HG03280 (cell line): Measurements from ENCODE around the gene TIMM8B.
"Not testable (repeated sequence)": the region's sequence is repeated elsewhere in the genome, so short reads cannot be mapped to it uniquely, and the experiment has no call there.

Experiments used
- ATAC-seq: cut with Tn5 transposase; IDR thresholded peaks from one replicate; pipeline ENCODE4 v1.9.1; 2021; ENCODE audit warnings: mild to moderate bottlenecking, moderate library complexity; ENCODE audit not compliant: unreplicated experiment

TIMM8B gene, protein sequence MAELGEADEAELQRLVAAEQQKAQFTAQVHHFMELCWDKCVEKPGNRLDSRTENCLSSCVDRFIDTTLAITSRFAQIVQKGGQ

DNA sequence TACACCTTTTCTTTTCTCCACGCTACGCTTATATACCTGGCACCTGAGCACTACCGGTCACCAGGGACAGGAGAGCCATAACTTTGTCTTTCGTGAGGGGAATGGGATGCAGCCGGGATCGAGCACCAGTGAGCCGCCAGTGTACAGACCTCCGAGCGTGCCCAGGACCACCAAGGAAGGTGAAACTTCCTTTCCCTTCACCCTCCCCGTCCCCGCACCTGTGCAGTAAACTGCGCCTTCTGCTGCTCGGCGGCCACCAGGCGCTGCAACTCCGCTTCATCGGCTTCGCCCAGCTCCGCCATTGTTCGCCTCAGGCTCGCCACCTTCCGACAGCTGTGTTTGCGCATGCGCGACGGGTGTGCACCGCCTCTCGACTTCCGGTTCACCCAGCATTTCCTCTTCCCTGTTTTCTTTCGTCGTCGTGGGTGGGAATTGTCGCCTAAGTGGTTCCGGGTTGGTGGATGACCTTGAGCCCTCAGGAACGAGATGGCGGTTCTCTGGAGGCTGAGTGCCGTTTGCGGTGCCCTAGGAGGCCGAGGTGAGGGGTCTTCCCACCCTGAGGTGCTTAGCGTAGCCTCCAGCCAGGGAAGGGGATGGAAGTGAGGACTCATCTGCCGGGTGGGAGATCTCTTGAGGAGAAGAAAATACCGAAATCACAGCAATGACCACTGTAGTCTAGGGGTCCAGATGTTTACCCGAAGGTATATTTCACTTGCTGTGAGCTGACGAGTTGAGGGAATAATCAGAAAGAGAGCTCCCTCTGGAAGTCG lies at the start of gene TIMM8B, which contains the start of gene SDHD:
TSS of gene TIMM8B (minus strand) at position 335 of the 770 bp plus-strand sequence. CDS start at position 302, 33 bp downstream.
TSS of gene SDHD (plus strand) at position 452 of the 770 bp plus-strand sequence. CDS start at position 487, 35 bp downstream.
- peak; percentile 91 for ATAC-seq

DNA sequence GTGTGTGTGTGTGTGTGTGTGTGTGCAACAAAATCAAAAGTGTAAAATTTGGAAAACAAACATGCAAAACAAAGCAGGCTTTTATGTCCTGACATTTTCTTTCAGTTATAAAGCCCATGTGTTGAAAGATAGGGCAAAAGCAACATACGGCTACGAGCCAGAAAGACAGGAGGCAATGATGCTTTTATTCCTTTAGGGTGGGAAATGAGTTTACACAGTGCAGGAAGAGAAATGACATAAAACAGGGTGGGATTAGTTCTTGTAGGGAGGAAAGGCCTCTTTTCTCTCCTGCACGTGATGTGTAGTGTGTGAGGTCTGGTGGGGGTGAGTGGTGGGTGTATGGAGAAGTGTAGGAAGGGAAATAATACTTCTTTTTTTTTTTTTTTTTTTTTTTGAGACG lies 47.9 kb upstream of the TIMM8B start:
- no peak for ATAC-seq

DNA sequence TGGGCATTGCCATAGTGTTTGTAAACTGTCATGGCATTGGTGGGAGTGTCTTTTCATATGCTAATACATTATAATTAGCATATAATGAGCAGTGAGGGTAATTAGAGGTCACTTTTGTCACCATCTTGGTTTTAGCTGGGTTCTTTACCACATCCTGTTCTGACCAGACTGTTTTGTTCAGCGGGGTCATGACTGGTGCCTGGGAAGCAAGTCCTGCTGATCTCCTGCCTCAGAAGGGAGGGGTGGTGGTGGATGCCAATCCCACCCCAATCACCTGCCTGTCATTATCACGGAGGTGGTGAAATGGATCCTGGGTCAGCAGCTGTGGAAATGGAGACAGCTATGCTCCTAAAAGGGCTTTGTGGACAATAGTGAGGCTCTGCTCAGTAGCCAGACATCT lies 46.2 kb upstream of the TIMM8B start:
- no peak for ATAC-seq

DNA sequence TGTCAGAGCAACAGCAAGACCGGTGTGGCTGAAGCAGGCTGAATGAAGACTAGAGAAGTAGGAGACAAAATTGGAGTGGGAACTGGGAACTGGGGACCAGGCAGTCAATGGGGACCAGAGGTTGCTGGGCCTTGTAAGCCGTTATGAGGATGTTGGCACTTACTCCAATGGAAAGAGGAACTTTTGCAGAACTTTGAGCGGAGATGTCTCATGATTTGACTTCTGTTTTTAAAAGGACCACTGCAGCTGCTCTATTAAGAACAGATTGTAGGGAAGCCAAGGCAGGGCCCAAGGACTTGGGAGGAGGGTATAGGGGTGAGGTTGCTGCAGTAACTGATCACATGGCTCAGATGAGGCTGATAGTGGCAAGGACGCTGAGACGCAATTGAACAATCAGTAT lies 43.1 kb upstream of the TIMM8B start:
- ATAC-seq, result no peak

DNA sequence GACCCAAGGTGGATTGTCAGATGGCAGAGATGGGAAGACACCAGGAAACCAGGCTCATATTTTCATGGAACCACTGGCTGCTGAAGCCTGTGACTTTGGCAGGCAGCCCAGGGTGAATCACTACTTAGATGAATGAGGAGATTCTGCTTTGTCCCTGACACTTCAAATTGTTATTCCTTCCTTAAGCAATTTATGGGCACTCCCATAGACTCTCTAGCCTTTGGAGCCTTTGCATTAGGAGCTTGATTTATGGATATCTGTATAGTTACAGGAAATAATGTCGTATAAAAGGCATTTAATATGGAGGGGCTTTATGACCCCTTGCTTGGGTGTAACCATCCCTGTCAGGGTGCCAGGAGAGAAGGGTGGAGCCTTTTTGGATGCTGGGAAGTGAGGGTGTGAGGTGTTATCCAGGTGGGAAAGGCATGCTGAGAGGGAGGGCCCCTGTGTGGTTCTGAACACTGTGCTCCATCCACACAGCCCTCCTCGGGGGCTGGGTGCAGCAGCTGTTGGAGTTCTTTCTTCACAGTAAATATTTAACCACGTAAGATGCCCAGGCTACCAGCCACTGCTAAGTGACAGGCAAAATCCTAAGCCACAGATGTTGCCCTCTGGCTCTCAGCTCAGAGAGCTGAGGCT lies 42.0 kb upstream of the TIMM8B start:
- ATAC-seq, result no peak

DNA sequence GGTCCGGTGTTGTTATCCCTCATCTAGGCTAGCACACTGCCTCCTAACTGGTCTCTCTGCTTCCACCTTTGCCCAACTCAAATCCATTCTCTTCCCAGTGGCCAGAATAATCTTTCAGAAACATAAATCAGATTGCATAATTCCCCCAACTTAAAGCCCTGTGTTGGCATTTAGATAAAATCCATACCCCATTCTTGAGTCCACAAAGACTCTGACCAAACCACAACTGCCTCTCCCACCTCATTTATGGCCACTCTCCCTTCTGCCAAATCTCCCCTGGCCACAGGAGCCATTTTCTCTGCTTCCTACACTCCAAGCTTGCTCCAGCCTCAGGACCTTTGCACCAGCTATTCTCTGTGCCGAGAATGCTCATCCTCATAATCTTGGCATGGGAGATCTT lies 40.5 kb upstream of the TIMM8B start:
- ATAC-seq, result no peak

DNA sequence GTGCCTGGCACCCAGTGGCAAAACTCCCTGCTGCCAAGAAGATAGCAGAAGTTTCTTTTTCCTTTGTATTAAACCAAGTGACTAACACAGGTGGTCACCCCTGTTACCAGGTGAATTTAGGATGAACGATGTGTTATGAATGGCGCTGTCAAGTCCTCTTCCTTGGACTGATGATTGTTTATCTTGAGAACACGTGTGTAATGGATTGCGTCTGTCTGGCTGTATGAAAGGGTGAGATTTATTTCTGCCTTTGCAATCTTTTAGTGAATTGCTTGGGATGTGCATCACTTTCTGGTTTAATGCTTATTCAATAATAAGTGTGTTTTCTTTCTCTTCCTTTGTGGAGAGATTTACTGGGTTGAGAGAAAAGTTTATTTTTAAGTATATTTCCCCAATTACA lies 36.6 kb upstream of the TIMM8B start:
- ATAC-seq, result no peak

DNA sequence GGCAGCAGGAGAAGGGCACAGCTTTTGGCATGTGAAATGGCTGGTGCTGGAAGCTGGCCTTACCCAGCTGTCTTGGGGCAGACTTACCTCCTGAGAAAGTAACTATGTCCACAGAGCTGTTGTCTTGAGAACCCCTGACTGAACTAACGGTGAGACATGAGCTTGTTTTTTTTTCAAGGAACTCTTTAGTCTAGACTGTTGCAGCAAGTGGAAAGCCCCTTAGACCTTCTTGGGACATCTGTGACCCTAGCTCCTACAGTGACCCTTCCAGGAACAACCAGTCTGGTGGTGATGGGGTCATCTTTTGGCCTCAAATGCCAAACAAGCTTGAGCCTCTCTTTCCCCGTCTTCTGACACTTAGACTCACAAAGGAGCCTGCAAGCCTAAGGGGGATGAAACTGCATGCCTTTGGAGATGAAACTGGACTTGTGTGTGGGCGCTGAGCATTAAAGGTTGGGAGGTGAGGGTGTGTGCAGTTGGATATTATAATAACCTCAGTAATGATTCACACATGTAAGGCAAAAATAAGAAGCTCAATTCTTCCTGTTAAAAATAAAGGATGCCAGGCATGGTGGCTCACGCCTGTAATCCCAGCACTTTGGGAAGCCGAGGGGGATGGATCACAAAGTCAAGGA lies 35.5 kb upstream of the TIMM8B start:
- no peak for ATAC-seq

DNA sequence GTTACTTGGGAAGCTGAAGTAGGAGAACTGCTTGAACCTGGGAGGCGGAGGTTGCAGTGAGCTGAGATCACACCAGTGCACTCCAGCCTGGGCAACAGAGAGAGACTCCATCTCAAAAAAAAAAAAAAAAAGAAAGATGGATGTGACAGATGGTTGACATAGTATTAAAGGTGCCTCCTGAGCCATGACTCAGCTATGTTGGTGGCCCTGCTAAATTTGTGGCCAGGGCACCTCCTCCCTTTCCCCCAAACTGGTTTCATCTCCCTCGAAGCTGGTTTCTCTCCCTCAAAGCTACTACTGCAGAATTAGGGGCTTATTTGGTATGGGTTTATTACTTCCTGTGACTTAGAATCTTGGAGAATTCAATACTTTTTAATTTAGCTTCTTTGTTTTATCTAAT lies 31.6 kb upstream of the TIMM8B start:
- ATAC-seq, result no peak

DNA sequence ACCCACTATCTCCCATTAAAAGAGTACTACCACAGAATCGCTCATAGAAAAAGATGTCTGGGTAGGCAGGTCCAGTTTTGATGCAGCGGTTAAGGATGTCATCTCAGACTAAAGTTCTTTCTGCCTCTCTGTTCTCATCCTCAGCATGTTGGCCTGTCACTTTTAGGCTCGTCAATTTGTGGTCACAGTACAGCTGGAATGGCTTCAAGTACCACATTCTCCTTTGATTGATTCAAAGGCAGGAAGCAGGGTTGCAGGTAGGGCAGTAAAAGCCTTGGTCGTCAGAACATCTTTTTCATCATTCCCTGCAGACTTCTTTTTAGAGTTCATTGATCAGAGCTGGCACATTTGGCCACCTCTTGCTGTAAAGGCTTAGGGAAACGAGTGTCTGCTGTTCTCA lies 28.8 kb upstream of the TIMM8B start:
- ATAC-seq, result no peak

DNA sequence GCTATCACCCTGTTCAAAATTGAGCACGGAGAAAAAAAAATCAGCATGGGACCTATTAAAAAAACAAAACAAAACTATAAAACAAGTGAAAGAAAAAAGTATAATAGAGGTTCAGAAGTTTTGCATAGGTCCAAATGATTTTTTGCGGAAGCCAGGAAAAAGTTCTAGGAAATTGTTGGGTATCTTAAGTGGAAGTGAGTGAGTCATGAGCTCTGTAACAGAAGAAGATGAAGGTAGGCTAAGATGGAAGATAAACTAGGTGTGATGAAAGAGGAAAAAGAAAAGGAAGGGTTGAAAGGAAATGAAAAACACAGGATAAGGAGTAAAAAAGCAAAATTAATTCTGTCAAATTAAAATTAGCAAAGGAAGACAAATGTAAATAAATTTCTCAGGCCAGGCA lies 27.9 kb upstream of the TIMM8B start:
- no peak for ATAC-seq

DNA sequence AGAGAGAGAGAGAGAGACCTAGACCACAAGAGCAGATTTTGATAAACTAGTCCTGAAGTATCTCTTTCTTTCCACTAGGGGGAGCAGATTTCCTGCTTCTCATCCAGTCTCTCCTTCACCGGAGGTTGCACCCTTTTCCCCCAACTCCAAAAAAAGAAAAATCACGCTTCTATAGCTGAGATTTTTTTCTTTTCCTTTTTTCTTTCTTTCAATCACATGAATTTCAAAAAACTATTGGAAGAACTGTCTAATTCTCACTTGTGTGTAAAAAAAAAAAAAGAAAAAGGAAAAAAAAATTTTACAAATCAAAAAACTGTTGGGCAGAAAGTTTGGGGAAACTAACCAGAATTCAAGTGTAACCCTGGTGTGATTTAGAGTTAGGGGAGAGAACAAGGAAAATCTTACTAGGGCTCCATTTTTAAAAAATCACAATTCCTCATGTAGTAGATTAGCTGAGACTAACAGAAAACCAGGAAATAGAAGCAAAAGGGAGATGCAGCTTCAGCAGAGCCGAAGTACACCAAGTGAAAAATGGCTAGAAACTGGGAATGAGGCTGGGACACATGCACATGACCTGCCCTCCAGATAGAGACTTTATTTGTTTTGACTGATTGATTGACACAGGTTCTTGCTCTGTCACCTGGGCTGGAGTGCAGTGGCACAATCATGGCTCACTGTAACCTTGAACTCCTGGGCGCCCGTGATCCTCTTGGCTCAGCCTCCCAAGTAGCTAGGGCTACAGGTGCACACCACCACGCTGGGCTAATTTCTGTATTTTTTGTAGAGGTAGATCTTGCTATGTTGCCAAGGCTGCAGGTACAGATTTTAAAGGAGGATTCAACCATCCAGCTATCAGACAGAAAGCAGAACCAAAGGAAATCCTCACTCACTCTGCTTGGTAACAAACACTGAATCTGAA lies 27.2 kb upstream of the TIMM8B start:
- no peak for ATAC-seq

DNA sequence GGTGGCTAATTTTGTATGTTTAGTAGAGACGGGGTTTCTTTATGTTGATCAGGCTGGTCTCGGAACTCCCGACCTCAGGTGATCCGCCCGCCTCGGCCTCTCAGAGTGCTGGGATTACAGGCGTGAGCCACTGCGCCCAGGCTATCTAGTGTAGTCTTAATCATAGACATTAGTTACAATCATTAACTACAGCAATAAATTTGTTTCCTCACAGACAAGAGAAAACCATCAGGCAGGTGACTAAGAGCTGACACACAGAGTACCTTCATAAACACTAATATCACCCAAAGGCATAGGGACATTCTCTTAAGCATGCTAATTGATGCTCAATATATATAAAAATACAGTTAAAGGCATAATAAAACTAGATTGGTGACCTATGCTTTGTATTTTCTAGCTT lies 19.5 kb upstream of the TIMM8B start:
- no peak for ATAC-seq

DNA sequence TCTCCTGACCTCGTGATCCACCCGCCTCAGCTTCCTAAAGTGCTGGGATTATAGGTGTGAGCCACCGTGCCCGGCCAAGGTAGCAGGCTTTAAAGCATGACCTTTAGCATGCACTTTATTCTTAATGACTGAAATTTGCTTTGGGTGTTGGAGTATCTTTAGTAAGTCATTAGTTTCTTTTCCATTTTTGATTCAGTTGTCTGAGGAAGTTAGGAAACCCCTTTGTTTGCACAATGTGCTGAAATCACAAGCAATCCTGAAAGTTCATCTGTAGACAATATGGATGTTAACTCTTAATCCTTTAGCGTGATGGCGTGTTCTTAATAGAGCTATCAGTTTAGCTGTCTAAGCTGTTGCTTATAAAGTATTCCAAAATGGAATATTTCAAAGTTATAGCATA lies 16.9 kb upstream of the TIMM8B start:
- ATAC-seq, result no peak

DNA sequence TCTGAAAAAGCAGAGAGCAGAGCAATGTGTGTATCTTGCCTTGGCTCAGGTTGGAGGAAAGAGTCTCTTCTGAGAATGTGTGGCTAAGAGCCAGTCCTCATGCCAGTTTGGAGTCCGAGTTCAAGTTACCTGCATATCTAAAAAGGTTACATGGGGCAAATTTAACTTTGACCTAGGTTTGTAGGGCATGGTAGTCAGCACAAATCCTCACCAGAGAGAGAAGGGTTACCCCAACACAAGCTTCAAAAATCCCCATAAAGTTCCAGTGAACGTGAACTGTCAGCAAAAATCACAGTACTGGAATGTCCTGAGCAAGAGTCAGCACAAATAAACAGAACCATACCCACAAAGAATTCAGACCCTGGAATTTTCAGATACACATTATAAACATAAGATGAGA lies 13.9 kb upstream of the TIMM8B start:
- ATAC-seq, result no peak

DNA sequence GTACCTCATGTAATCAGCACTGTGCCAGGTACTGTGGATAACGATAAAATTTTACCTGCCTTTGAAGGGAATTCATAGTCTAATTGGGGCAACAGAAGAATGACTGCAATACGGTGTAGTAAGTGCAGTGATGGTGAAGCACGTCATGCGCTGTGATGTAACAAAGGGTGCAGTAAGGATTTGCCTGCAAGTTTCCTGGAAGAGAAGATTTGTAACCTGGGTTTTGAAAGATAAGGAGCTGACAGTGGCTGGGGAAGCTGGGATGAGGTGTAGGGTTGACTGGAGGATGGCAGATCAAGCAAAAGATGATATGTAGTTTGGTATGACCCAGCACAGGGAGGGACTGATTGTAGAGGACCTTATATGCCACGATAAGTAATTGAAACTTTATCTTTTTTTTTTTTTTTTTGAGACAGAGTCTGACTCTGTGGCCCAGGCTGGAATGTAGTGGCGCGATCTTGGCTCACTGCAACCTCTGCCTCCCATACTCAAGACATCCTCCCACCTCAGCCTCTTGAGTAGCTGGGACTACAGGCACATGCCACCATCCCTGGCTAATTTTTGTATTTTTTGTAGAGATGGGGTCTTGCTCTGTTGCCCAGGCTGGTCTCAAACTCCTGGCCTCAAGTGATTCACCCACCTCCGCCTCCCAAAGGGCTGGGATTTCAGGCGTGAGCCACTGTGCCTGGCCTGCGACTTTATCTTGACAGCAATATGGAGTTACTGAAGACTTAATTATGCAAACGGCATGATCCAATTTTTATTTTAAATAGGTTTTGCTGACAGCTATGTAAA lies 11.4 kb upstream of the TIMM8B start:
- no peak for ATAC-seq

DNA sequence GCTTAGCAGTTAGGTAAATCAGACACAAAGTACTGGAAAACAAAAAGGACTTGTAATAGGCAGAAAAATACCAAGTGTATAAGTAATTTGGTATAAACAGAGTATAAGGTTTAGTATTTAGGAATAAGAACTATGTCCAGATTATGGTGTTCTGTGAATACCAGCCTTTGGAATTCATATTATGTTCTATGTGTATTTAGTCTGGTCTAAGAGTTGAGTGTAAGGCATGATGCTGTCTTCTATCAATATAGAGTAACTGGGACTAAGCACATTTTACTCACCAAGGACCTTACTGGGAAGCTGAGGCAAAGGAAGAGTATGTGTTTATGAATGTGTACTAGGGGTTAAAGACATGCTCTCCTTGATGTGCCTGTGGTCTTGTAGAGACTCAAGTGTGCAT lies 9.6 kb upstream of the TIMM8B start:
- ATAC-seq, result no peak

DNA sequence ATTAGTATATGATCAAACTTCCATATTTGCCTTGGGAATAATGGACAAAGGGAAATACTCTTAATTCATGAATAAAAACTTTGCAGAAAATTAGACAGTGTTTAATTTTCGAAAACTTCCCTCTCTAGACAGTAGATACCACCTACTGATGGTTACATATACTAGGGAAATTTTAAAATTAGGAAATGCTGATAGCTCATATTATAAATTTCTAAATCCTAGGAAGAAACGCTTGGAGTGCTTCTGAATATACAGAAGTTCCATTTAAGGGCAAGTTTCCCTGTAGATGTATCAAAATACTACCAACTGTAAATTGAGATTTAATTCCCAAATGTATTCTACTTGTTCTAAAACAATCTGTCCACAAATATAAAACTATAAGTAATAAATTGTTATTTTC lies 8.7 kb upstream of the TIMM8B start:
- not testable (repeated sequence) for ATAC-seq

DNA sequence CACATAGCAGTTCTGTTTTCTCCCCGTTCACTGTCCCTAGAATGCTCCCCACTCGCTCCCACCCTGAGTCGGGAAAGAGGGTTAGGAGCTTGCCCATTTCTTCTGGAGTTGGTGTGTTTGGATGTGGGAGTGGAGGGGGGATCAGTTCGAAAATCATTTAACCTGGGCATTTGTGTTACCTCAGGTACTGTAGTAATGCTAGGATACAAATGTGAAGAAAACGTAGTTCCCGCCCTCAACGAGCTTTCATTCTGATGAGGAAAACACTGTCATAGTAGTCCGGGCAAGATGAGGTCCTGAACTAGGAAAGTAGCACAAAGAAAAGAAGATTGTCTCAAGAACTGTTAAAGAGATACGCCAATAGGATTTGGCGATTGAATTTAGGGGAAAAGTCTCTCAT lies 656 bp upstream of the TIMM8B start:
- no peak for ATAC-seq

DNA sequence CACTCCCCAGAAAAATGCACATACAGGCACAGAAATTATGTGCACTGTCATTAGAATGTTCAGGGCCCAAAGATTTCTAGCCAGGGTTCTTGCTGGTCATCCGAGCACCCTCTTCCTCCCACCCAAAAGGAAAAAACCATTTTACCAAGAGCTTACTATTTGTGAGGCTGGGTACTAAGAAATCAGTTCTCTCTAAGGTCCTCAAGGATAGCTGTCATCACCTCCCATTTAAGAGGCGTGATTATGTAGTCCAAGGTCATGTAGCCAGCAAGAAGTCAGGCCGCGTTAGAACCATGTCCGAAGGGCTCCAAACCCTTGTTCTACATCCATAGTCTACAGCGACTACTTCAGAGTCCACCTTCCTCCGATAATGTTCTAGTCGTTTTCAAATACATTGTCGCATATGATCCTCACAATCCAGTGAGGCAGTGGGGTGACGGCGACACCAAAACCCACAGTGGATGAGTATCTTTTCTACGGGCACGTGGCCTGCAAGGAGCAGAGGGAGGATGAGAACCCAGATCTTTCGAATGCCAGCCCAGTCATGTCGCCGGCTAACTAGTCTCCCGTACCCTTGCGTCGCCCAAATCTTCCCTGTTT lies 634 bp downstream of the TIMM8B start:
- ATAC-seq, result peak; percentile 36
